K562 (cell line): ENCODE results near the gene GTSE1. TPM values are rescaled to one million over a fixed set of nuclear protein-coding genes. Genes with fewer than 3 reads are reported as not detected.

Source experiments
- ATAC-seq: fragments of 200-7000 bp; cut with Tn5 transposase; 3 replicates; pipeline ENCODE4 v1.9.1; 2020; ENCODE audit warnings: moderate library complexity
- BruUV-seq: library from RNA; stranded (reverse); fragments of 400-500 nt; replicated peaks from 2 replicates; lab custom pipeline; 2021; lab: Mats Ljungman, UMichigan
- CTCF ChIA-PET: fragments of 300-600 bp; formaldehyde crosslinking; extraction: SDS; loops from one replicate; lab custom pipeline; 2021; ENCODE audit warnings: low intra/inter-chr PET ratio; lab: Yijun Ruan, JAX
- POLR2A ChIA-PET: fragments of 300-600, 350-650 bp; sonication (Branson Sonifier 250); formaldehyde crosslinking; extraction: SDS; loops from one replicate; lab custom pipeline; 2021; ENCODE audit warnings: antibody characterized with exemption, inconsistent platforms; lab: Yijun Ruan, JAX
- DNase-seq, 4 experiments: peaks; one replicate each; pipeline versions ENCODE4 v3.0.0 to v3.0.0-alpha.2; 2011 to 2018; ENCODE audit warnings: low spot score in 3 of 4, mixed read lengths in 3 of 4; ENCODE audit errors: extremely low read depth in 1 of 4
- FAIRE-seq: peaks from 2 replicates; lab custom pipeline; 2011; peaks lifted over from hg19 to GRCh38; lab: Jason Lieb, UNC
- H2AFZ ChIP-seq: 2 replicates; pipeline ENCODE4 v1.6.0; 2011; ENCODE audit warnings: low read depth, low read length, control low read depth, inconsistent platforms
- H3K27ac ChIP-seq: fragments of 200-600 bp; 3 replicates; pipeline ENCODE4 v1.8.0; 2011; ENCODE audit warnings: low read depth, mild to moderate bottlenecking, control low read depth, inconsistent platforms, low read length, moderate library complexity, mixed read lengths; ENCODE audit errors: extremely low read depth
- H3K27me3 ChIP-seq, 2 experiments: fragments of 300-600 bp in 1 of 2; 2 replicates in 1 of 2; 3 replicates in 1 of 2; pipeline versions ENCODE4 v1.6.0 to v1.8.0; 2011; ENCODE audit warnings: inconsistent platforms in 2 of 2, low read length in 2 of 2, mild to moderate bottlenecking in 1 of 2, mixed read lengths in 1 of 2, moderate library complexity in 1 of 2; ENCODE audit not compliant: control insufficient read depth in 2 of 2, insufficient read depth in 2 of 2
- H3K36me3 ChIP-seq: fragments of 300-600 bp; 3 replicates; pipeline ENCODE4 v1.8.0; 2011; ENCODE audit warnings: mild to moderate bottlenecking, low read length, inconsistent platforms; ENCODE audit not compliant: control insufficient read depth, insufficient read depth
- H3K4me1 ChIP-seq, 2 experiments: fragments of 200-600 bp in 1 of 2; replicated peaks in 1 of 2; 2 replicates in 1 of 2; 3 replicates in 1 of 2; pipeline versions ENCODE4 v1.5.1 to v1.8.0; 2011; ENCODE audit warnings: inconsistent platforms in 2 of 2, low read length in 2 of 2, mild to moderate bottlenecking in 1 of 2, mixed read lengths in 1 of 2, moderate library complexity in 1 of 2; ENCODE audit not compliant: control insufficient read depth in 2 of 2, insufficient read depth in 2 of 2
- H3K4me2 ChIP-seq: 2 replicates; pipeline ENCODE4 v1.6.1; 2011; ENCODE audit warnings: low read length, control low read depth, inconsistent platforms, mixed read lengths; ENCODE audit not compliant: insufficient read depth
- H3K4me3 ChIP-seq: fragments of 200-600 bp; sonication (generic), shearing (Covaris generic); 2 replicates; pipeline ENCODE4 v1.5.1; 2016; ENCODE audit warnings: control low read depth, inconsistent platforms
- H3K79me2 ChIP-seq: fragments of 200-600 bp; 3 replicates; pipeline ENCODE4 v1.8.0; 2011; ENCODE audit warnings: low read length, inconsistent platforms; ENCODE audit not compliant: control insufficient read depth, insufficient read depth
- H3K9ac ChIP-seq, 2 experiments: 2 replicates each; pipeline versions ENCODE4 v1.6.0 to v1.6.1; 2011; ENCODE audit warnings: low read depth in 2 of 2, low read length in 2 of 2, control low read depth in 1 of 2, inconsistent platforms in 1 of 2, mild to moderate bottlenecking in 1 of 2, mixed read lengths in 1 of 2; ENCODE audit not compliant: insufficient read depth in 1 of 2
- H3K9me1 ChIP-seq: one replicate; pipeline ENCODE4 v1.6.0; 2011; ENCODE audit warnings: inconsistent platforms, mild to moderate bottlenecking, low read length, moderate library complexity; ENCODE audit not compliant: control insufficient read depth, insufficient read depth
- H3K9me3 ChIP-seq: replicated peaks from 2 replicates; pipeline ENCODE4 v1.5.1; 2011; ENCODE audit warnings: low read depth, low read length, inconsistent platforms; ENCODE audit not compliant: control insufficient read depth, insufficient read depth
- H4K20me1 ChIP-seq: replicated peaks from 2 replicates; pipeline ENCODE4 v1.6.1; 2011; ENCODE audit warnings: low read length, inconsistent platforms, mixed read lengths; ENCODE audit not compliant: control insufficient read depth, insufficient read depth
- BCOR ChIP-seq: fragments of 450-650 bp; IDR thresholded peaks from 2 replicates; pipeline ENCODE4 v1.6.1; 2016
- BRD9 ChIP-seq: fragments of 450-650 bp; IDR thresholded peaks from 2 replicates; pipeline ENCODE4 v1.6.1; 2018; ENCODE audit warnings: low read depth; ENCODE audit not compliant: partially characterized antibody
- DACH1 ChIP-seq: fragments of 450-650 bp; IDR thresholded peaks from 2 replicates; pipeline ENCODE4 v1.6.1; 2018; ENCODE audit not compliant: partially characterized antibody
- DEAF1 ChIP-seq: fragments of 450-650 bp; formaldehyde crosslinking; IDR thresholded peaks from 2 replicates; pipeline ENCODE4 v1.4.0; 2020; ENCODE audit warnings: mild to moderate bottlenecking, moderate library complexity
- ID3 ChIP-seq, 2 experiments: fragments of 250-450 bp in 1 of 2; fragments of 450-650 bp in 1 of 2; sonication (Bioruptor Pico) in 1 of 2; IDR thresholded peaks; 2 replicates each; pipeline versions ENCODE4 v1.6.1 to v1.8.0; 2016 to 2021; ENCODE audit warnings: mild to moderate bottlenecking in 2 of 2, moderate library complexity in 2 of 2, missing compliant biosample characterization in 1 of 2, missing genetic modification characterization in 1 of 2
- KAT7 ChIP-seq: sonication (generic); formaldehyde crosslinking; IDR thresholded peaks from 2 replicates; pipeline ENCODE4 v1.8.0; 2022; ENCODE audit warnings: missing genetic modification reagents, mild to moderate bottlenecking, borderline replicate concordance
- KDM1A ChIP-seq, 2 experiments: fragments of 450-650 bp; IDR thresholded peaks; 2 replicates each; pipeline ENCODE4 v1.6.1; 2016; ENCODE audit warnings: mild to moderate bottlenecking in 2 of 2
- L3MBTL2 ChIP-seq: fragments of 450-650 bp; IDR thresholded peaks from 2 replicates; pipeline ENCODE4 v1.6.1; 2016; ENCODE audit warnings: mild to moderate bottlenecking, moderate library complexity
- MCM7 ChIP-seq, 2 experiments: fragments of 450-650 bp; IDR thresholded peaks; 2 replicates each; pipeline ENCODE4 v1.6.1; 2016 to 2018
- NR1H2 ChIP-seq: sonication (generic); formaldehyde crosslinking; IDR thresholded peaks from 2 replicates; pipeline ENCODE4 v1.4.0; 2020; ENCODE audit warnings: mild to moderate bottlenecking, missing genetic modification reagents
- PCBP1 ChIP-seq: fragments of 200-400 bp; formaldehyde crosslinking; IDR thresholded peaks from 2 replicates; pipeline ENCODE4 v1.6.1; 2018; ENCODE audit warnings: mild to moderate bottlenecking, low read depth, low read length; ENCODE audit not compliant: poor library complexity, severe bottlenecking
- PHTF2 ChIP-seq: fragments of 250-450 bp; sonication (Bioruptor Pico); IDR thresholded peaks from 2 replicates; pipeline ENCODE4 v1.5.0; 2021; ENCODE audit warnings: mild to moderate bottlenecking
- SETDB1 ChIP-seq: IDR thresholded peaks from one replicate; pipeline ENCODE4 v1.6.1; 2012; ENCODE audit warnings: low read length, control low read depth, inconsistent platforms
- ZBTB5 ChIP-seq: fragments of 450-650 bp; IDR thresholded peaks from 2 replicates; pipeline ENCODE4 v1.6.1; 2017; ENCODE audit warnings: antibody characterized with exemption
- ZNF639 ChIP-seq, 2 experiments: fragments of 200-800 bp in 1 of 2; sonication (Bioruptor generic) in 1 of 2; sonication (generic) in 1 of 2; formaldehyde crosslinking in 1 of 2; IDR thresholded peaks in 1 of 2; conservative IDR thresholded peaks in 1 of 2; 2 replicates each; pipeline versions ENCODE4 v1.5.0 to v1.6.1; 2016 to 2020; ENCODE audit warnings: missing compliant biosample characterization in 1 of 2, missing genetic modification characterization in 1 of 2, missing genetic modification reagents in 1 of 2
- WGBS: fragments of 100-300 bp; shearing (Covaris generic); methylation state at CpG from one replicate; pipeline ENCODE4 v1.1.6; 2016; ENCODE audit warnings: low coverage, mixed read lengths; ENCODE audit not compliant: insufficient coverage; ENCODE audit errors: missing lambda C conversion rate; 5-methylcytosine and 5-hydroxymethylcytosine counted together
- in situ Hi-C: fragments of 300-500 bp; cut with MboI; formaldehyde crosslinking; loops from 4 replicates; pipeline ENCODE4 v1.15.0; 2018; ENCODE audit warnings: inconsistent platforms, mixed read lengths
- intact Hi-C: fragments of 100-400 bp; cut with micrococcal nuclease; formaldehyde crosslinking; loops from 2 replicates; pipeline ENCODE4 v1.14.2; 2022
- polyA plus RNA-seq, 8 experiments: library from polyadenylated mRNA; depleted of rRNA in 4 of 8; stranded (reverse) in 5 of 8; unstranded in 3 of 8; fragments of >200 nt; fragmentation: Nextera tagmentation in 2 of 8; fragmentation: Illumina TruSeq in 1 of 8; extraction: Ambion mirVana in 2 of 8; extraction: Trizol in 1 of 8; gene quantifications; 2 replicates each; pipeline versions ENCODE4 v1.2.1 to v1.2.3, GENCODE V29; 2011 to 2014; ENCODE audit warnings: inconsistent platforms in 1 of 8, missing spikeins in 1 of 8
- total RNA-seq, 7 experiments: library from RNA; depleted of rRNA in 6 of 7; stranded (reverse); fragments of >200 nt in 6 of 7; fragmentation: Illumina TruSeq in 2 of 7; extraction: Trizol in 2 of 7; gene quantifications; 2 replicates each; pipeline versions ENCODE4 v1.2.1 to v1.2.3, GENCODE V29; 2011 to 2021; ENCODE audit warnings: low replicate concordance in 1 of 7
- TF ChIP-seq, protein P1 (sequence below): fragments of 450-650 bp; conservative IDR thresholded peaks from 2 replicates; pipeline ENCODE4 v1.6.1; 2016; ENCODE audit warnings: missing genetic modification characterization, low read depth, mild to moderate bottlenecking, missing compliant biosample characterization, moderate library complexity

The GTSE1 gene
- total and polyA plus RNA-seq, 9 of the 15 experiments (the other 6 are each of a cell fraction or from before 2014, with no cell fraction given), result 2.5 to 22.5 (median 12.9) TPM

GRCh38 chr22:46326066-46326680 is 29.5 kb downstream of the GTSE1 start:
- H3K9me1 ChIP-seq, result no peaks in the 10 kb centered on the region
- no peaks in the 10 kb centered on the region for H3K27me3 ChIP-seq
- DNase-seq, result no peak
- no peaks in the 10 kb centered on the region for H3K9me3 ChIP-seq
- no TSS peak for BruUV-seq
- in situ Hi-C loops, result no loop called here
- H3K36me3 ChIP-seq, result peaks cover 60% of the 10 kb centered on the region; the same call in 2 of the 3 replicates
- no peak overlapping the region for H2AFZ ChIP-seq
- H3K4me2 ChIP-seq, result no peak overlapping the region
- ATAC-seq, result no peak
- H3K9ac ChIP-seq, result no peak overlapping the region
- ChIA-PET POLR2A (no interaction called here), CTCF (interaction anchor here (0.6 kb wide), 1 partner anchor 204 kb away, joined by 3 read pairs; no protein-coding TSS in a partner anchor)
- no peak overlapping the region for H3K4me3 ChIP-seq
- FAIRE-seq, result no peak
- H3K4me1 ChIP-seq, result no peaks in the 10 kb centered on the region
- intact Hi-C loops, result no loop called here
- WGBS, result 92% methylated on average over 17 of the region's 23 CpGs
- no peaks in the 10 kb centered on the region for H3K79me2 ChIP-seq
- H3K27ac ChIP-seq, result no peak overlapping the region
- H4K20me1 ChIP-seq, result no peaks in the 10 kb centered on the region
- TF ChIP-seq BRD9 (no peak), PCBP1 (no peak), PHTF2 (CRISPR knock-in tag) (no peak), ZNF639 (CRISPR knock-in tag; conservative IDR thresholded peaks at IDR 0.05 in 1 of 2, IDR thresholded peaks at IDR 0.05 in 1 of 2) (no peak), DEAF1 (CRISPR knock-in tag) (no peak), KAT7 (no peak), DACH1 (no peak), ZBTB5 (no peak), MCM7 (IDR thresholded peaks at IDR 0.05) (no peak), SETDB1 (no peak), ID3 (CRISPR knock-in tag; IDR thresholded peaks at IDR 0.05) (no peak), ID3 (tag; IDR thresholded peaks at IDR 0.05) (no peak), NR1H2 (no peak), KDM1A (IDR thresholded peaks at IDR 0.05) (no peak), BCOR (no peak), L3MBTL2 (no peak)
- TF ChIP-seq, protein P1, sequence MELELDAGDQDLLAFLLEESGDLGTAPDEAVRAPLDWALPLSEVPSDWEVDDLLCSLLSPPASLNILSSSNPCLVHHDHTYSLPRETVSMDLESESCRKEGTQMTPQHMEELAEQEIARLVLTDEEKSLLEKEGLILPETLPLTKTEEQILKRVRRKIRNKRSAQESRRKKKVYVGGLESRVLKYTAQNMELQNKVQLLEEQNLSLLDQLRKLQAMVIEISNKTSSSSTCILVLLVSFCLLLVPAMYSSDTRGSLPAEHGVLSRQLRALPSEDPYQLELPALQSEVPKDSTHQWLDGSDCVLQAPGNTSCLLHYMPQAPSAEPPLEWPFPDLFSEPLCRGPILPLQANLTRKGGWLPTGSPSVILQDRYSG (tag), result no peak
